Measurements from ENCODE around the gene RAPGEF4.

- no peak for TF ChIP-seq CTCF (IDR thresholded peaks at IDR 0.05; ENCODE audit: borderline replicate concordance, extremely low read depth, low read length, poor library complexity, severe bottlenecking)
- no peak for TF ChIP-seq EZH2 (IDR thresholded peaks at IDR 0.05; ENCODE audit: borderline replicate concordance, low read depth, low read length, severe bottlenecking)
These were observed 25.7 kb downstream of the RAPGEF4 start for GRCh38 chr2:172761306-172761705.

All from DND-41 (cell line).